Measurements from ENCODE around the gene PHF23.

PHF23 gene

DNA sequence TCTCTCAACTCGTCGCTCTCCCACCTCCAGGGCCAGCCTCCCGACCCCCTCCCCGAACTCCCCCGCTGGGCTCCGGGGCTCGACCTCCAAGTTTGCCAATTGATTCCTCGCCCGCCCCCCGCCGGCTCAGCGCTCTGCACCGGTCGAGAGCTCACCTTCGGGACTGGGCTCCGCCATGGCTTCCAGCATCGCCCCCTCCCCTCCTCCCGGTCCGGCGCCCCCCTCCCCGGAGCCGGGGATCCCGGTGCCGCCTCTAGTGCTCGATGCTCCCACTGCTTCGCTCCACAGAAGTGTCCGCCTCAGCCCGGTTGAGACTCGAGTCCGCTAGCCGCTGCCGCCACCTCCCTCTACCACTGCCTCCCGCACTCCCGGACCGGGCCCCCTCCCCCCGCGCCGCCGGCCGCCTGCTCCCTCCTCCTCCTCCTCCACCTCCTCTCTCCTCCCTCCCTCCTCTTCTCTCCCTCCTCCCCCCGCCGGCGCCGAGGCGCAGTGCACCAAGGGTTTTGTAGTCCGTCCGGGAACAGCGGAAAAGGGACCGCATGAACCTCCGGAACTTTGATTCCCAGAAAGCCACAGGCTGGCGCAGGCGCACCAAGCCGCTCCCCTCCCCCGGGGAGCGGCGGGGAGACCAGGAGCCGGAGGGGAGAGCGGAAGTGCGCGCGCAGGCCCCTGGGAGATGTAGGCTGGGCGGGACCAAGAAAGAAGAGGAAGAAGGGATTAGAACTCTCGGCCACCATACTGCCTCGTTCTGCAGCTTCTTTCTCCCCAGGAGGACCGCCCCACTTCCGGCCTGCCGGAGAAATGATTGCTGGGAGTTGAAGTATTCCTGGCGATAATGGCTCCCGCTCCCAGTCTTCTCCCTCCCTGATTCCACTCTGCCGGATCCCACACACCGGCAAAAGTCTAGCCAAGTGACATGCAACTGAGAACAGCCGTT, at the start of gene PHF23:
PHF23 (minus strand) TSS at position 367 of the 937 bp plus-strand sequence; CDS start at position 189, 178 bp downstream.
- DNase-seq (ENCODE audit: low read depth), result peak; percentile 98

DNA sequence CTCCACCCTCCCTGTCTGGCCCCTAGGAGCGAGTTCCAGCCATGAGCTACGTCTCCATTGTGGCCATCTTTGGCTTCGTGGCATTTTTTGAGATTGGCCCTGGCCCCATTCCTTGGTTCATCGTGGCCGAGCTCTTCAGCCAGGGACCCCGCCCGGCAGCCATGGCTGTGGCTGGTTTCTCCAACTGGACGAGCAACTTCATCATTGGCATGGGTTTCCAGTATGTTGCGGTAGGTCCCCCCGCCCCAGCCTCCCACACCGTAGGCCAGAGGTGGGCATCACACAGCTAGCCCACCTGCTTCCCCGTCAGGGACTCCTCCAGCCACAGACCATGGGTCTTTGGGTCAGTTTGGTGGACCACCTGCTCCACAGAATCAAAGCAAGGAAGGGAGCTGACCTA, 46.4 kb upstream of the PHF23 start:
- no peak for DNase-seq (ENCODE audit: low read depth)

DNA sequence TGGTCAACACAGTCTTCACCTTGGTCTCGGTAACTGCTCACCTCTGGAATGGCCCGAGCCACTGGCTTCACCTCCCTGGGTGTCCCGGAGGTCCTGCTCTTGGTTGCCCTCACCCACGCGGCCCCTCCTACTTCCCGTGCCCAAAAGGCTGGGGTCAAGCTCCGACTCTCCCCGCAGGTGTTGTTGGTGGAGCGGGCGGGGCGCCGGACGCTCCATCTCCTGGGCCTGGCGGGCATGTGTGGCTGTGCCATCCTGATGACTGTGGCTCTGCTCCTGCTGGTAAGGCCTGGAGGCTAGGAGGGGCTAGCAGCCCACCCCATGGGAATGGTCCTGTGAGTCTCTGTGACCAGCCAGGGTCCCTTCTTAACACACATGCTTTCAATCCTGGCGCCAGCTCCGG, 45.7 kb upstream of the PHF23 start:
- DNase-seq (ENCODE audit: low read depth), result no peak

DNA sequence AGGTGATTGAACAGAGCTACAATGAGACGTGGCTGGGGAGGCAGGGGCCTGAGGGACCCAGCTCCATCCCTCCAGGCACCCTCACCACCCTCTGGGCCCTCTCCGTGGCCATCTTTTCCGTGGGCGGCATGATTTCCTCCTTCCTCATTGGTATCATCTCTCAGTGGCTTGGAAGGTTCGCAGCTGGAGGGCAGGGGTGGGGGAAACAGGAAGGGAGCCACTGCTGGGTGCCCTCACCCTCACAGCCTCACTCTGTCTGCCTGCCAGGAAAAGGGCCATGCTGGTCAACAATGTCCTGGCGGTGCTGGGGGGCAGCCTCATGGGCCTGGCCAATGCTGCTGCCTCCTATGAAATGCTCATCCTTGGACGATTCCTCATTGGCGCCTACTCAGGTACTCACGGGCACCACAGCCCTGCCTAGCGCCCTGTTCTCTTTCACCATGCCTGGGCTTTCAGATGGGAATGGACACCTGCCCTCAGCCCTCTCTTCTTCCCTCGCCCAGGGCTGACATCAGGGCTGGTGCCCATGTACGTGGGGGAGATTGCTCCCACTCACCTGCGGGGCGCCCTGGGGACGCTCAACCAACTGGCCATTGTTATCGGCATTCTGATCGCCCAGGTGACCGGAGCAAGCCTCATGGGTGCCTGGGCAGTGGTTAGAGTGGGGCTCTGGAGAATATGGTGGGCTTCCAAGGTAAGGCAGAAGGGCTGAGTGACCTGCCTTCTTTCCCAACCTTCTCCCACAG, 44.4 kb upstream of the PHF23 start:
- no peak for DNase-seq (ENCODE audit: low read depth)

DNA sequence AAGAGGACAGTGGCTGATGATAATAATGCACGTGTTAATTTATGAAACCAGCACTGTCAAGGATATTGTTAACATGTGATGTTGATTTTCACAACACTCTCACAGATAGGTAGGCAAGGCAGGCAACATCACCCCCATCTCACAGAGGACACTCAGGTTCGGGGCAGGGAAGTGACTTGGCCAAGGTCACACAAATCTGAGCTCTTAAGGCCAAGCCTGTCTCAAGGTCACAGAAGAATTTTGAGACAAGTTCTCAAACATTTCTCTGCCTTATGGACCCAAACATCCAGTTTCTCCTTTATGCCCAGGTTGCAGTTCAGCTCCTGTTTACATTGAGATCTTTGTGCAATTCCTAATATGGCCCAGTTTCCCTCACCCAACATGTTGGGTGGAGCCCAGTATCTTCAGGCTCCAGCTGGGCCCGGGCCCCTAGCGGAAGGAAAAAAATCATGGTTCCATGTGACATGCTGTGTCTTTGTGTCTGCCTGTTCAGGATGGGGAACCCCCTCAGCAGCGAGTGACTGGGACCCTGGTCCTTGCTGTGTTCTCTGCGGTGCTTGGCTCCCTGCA, 43.6 kb upstream of the PHF23 start:
- no peak for DNase-seq (ENCODE audit: low read depth)

DNA sequence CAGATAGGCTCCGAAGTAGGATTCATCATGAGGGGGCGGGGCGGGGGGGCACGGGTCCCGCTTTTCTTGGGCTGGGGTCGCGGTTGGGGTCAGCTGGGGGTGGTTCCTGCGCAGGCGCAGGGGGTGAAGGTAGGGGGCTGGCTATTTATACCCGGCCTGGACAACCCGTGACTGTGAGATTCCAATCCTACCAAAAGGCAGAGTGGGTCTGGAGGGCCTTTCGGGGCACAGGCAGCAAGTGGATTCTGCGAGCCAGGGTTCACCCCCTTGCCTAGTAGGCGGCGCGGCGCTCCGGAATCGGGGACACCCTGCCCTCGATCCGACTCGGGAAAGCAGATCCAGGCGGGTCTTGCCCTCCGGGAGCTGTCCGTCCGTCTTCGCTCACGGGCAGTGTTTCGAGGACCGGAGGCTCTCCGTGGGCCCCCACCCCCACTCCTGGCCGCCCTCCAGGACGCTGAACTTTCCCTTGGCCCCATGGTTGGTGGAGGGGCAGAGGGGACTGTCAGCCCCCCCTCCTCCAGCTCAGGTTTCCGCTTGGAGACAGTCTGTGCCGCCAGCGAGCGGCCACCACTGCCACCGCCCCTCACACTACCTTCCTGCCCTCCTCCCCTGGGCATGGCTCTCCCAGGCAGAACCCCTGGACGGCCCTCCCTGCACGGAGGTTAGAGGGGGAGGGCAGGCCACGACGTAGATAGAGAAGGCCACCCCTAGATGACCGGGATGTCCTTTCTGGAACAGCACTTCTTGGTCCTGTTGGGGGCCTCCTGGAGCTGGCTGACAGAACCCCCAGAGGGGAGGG, 42.9 kb upstream of the PHF23 start:
- no peak for DNase-seq (ENCODE audit: low read depth)

DNA sequence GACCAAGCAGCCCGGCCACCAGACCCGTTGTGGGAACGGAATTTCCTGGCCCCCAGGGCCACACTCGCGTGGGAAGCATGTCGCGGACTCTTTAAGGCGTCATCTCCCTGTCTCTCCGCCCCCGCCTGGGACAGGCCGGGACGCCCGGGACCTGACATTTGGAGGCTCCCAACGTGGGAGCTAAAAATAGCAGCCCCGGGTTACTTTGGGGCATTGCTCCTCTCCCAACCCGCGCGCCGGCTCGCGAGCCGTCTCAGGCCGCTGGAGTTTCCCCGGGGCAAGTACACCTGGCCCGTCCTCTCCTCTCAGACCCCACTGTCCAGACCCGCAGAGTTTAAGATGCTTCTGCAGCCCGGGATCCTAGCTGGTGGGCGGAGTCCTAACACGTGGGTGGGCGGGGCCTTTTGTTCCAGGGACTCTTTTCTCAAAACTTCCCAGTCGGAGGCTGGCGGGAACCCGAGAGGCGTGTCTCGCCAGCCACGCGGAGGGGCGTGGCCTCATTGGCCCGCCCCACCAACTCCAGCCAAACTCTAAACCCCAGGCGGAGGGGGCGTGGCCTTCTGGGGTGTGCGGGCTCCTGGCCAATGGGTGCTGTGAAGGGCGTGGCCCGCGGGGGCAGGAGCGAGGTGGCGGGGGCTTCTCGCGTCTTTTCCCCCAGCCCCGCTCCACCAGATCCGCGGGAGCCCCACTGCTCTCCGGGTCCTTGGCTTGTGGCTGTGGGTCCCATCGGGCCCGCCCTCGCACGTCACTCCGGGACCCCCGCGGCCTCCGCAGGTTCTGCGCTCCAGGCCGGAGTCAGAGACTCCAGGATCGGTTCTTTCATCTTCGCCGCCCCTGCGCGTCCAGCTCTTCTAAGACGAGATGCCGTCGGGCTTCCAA, 42.1 kb upstream of the PHF23 start, which contains the start of gene SLC2A4:
SLC2A4 (plus strand) TSS at position 645 of the 879 bp plus-strand sequence; CDS start at position 862, 217 bp downstream.
- DNase-seq (ENCODE audit: low read depth), result peak; percentile 61

DNA sequence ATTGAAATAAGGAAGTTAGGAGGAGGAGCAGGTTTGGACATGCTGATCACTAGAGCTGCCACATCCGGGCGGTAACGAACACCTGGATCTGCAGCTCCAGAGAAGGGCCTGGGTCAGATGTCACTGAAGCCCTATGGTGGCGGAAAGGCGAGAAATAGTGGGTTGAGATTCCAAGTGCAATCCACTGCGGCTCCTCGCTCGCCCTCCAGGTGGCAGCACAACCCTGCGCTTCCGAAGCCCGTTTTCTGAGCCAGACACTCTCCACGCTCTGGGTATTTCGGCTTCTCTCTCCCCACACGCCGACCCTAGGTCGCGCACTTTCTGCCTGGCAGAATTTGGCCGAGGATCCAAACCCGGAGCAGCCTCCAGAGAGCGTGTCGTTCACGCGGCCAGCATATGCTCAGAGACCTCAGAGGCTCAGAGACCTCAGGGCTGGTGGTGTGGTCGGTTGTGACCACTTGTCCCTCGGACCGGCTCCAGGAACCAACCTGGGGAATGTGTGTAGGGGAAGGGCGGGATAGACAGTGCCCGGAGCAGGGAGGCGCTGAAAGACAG, 41.3 kb upstream of the PHF23 start:
- DNase-seq (ENCODE audit: low read depth), result peak; percentile 74

DNA sequence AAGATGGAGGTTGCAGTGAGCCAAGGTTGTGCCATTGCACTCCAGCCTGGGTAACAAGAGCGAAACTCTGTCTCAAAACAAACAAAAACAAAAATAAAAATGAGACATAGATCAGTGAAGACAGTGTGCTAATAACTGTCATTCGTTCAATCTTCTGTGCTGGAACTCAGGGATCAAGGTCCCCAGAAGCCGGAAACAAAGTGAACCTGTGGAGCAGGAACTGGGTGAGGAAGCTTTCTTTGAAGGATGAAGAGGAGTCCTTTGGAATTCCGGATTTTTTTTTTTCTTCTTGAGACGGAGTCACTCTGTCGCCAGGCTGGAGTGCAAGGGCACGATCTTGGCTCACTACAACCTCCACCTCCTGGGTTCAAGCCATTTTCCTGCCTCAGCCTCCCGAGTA, 40.2 kb upstream of the PHF23 start:
- no peak for DNase-seq (ENCODE audit: low read depth)

DNA sequence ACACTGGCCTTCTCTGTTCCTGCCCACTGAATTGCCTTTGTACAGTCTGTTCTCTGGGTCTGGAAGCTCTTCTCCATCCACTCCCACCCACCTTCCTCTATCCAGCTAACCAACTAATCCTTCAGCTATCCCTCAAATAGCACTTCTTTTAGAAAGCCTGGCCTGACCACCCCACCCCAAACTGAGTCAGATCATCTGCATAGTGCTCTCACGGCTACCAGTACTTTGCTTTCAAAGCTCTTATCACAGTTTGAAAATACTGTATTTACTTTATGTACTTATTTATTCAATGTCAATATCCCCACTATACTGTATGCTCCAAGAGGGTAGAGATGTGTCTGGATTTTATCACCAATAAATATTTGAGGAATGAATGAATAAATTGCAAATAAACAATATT, 27.5 kb upstream of the PHF23 start:
- DNase-seq (ENCODE audit: low read depth), result no peak

DNA sequence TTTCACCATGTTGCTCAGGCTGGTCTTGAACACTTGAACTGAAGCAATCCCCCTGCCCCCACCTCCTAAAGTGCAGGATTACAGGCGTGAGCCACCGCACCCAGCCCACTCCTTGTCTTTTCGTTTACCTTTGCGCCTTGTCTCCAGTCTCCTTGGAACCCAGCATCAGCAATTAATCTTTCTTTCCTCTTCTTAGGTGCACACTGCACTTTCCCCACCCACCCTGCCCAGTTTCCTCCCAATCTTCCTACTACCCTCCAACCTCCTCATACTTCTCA, 24.5 kb upstream of the PHF23 start:
- no peak for DNase-seq (ENCODE audit: low read depth)

DNA sequence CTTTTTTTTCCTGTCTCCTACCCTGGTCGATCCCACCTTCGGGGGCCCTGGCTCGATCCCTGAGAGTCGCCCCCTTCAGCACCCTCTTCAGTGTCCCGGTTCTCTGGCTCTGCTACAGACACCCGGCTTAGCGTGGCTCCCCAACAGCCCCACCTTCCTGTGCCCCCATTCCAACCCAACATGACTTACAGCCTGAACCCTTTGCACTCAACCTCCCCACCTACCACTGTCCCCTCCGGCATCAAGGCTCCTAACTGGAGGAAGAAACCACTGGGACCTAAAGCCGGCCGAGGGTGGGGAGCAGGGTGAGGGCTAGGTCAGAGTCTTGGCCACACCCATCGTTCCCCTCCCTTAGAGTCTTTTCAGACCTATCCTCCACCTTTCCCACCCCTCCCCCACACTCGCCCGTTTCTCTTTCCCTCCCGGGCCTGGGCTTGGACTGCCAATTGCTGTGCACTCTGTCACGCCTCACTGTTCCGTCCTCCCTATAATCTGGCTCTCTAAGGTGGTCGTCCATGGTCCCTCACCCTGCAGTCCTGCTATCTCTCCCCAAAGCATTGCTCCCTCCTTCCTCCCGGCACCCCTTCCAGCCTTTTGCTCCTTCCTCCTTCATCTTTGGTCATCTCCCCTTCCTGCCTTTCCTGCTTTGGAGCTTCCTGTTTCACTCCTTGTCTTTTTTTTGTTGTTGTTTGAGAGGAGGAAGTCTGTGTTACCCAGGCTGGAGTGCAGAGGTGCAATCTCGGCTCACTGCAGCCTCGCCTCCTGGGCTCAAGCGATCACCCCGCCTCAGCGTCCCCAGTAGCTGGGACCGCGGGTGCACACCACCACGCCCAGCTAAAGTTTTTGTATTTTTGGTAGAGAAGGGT, 23.9 kb upstream of the PHF23 start:
- no peak for DNase-seq (ENCODE audit: low read depth)

DNA sequence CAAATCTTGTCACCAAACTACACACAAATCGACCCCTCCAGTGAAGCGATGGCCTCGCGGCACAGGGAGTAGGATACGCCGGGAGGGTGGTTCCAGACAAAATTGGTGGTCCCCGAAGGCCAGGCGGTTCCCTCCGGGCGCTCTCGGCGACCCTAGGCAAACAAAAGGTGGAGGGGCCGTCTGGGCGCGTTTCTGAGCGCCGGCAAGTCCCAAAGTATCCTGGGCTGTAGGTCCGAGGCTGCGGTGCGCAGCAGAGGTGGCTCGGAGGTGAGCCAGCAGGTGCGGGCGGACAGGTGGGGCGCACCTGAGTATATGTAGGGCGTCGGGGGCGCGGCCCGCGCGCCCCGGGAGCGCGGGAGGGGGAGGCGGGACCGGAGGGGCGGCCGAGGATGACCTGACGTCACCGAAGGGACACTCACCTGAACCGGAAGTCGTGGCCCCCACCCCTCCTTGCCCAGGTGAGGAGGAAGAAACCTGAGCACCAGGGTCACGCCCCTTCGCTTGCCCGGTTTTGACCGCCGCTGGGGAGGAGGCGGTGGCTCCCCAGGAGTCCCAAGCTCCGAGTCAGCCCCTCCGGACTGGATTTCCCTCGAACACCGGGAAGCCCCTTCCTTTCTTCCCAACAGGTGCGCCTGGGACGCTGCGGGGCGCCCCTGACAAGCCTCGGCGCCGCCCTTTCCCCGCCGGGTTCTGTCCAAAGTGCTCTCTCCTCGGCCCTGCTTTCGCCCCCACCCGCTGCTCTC, 23.1 kb upstream of the PHF23 start, which contains the start of gene CLDN7:
CLDN7 (minus strand) TSS at position 287 of the 743 bp plus-strand sequence. CDS start 435 bp downstream, outside the sequence.
- no peak for DNase-seq (ENCODE audit: low read depth)

DNA sequence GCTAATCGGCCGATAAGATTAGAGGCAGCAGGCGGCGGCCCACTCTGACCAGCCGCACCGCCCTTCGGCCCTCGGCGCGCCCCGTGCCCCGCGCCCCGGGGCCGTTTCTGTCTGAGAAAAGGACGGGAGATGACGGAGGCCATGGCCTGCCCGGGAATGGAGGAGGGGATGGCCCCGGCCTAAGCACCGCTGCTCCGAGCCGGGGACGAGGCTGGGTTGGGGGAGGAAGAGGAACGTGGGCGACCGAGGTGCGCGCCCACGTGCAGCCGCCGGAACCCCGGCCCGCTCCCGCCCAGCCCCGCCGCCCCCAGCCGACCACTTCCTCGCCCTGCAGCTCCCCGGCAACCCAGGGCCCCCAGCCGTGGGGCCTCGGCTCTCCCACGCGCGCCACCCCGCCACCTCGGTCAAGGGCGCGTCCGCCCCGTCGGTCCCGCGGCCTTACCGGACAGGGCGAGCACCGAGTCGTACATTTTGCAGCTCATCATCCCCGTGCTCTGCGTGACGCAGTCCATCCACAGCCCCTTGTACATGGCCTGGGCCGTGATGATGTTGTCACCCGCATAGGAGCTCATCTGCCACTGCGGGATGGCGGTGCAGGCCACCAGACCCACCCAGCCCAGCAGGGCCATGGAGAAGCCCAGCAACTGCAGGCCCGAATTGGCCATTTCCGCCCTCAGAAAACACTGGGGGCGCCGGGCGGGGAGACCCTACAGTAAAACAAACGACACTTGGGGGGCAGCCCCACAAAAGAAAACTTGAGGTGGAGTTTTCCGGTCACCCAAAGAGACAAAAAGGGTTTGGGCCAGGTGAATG, 22.3 kb upstream of the PHF23 start:
- DNase-seq (ENCODE audit: low read depth), result no peak

DNA sequence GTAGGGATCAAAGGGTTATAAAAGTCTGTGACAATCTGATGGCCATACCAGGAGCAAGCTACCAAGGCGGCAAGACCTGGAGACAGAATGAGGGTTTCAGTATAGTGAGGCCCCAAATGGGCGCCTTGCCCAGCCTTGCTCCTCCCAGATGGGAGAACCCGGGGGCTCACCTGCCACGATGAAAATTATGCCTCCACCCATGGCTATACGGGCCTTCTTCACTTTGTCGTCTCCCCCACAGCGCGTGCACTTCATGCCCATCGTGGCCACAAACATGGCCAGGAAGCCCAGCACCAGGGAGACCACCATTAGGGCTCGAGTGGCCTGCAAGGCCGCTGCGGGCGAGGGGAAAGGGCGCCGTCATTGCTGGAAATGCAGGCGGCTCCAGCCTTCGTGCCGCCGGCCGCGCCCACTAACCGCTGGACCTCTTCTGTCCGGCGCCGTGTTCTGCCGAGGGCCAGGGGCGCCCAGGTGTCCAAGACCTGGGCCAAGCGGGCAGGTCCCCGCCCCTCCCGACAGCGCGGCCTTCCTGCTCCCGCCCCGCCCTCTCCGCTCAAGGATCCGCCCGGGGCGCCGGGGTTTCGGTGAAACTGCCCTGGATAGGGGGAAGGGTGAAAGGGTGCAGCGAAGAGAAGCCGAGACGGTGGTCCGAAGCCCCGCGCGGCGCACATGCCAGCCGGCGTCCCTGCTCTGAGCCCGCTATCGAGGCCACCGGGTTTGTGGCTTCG, 21.6 kb upstream of the PHF23 start:
- DNase-seq (ENCODE audit: low read depth), result no peak

DNA sequence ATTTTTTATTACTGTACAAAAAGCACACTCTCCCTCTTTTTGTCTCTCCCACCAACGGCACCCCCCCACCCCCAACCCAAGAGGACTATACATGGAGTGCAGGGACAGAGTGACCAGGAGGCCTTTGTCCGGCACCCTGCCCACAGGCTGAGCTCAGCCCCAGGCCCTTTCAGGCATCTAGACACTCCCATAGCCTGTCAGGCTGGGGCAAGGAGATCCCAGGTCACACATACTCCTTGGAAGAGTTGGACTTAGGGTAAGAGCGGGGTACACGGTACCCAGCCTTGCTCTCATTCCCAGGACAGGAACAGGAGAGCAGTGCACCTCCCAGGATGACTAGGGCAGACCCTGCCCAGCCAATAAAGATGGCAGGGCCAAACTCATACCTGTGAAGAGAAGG, 20.9 kb upstream of the PHF23 start:
- no peak for DNase-seq (ENCODE audit: low read depth)

DNA sequence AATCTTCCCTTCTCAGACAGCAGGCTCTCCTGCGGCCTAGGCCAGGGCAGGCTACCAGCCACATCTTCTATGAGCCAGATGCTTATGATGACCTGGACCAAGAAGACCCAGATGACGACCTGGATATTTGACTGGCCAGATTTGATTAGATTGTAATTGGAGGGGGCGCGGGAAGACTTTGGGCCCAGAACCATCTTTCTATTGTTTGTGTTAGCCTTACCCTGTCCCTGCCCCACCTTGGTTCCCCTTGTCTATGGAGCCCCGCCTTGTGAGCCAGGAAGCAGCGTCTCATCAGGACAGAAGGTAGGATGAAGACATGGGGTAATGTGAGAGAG, 20.3 kb upstream of the PHF23 start:
- DNase-seq (ENCODE audit: low read depth), result no peak

Measured in activated T-helper 1 cell treated with Interleukin-2 at 50 U/mL for 16 hours (primary cell).